ENCODE measurements around the gene CCDC171. TPM values are rescaled to one million over a fixed set of nuclear protein-coding genes. Genes with fewer than 3 reads are reported as not detected.

The CCDC171 gene
- total RNA-seq, 1 donor: 8.1 TPM

Small RNA genes lying within 50 kb of the gene (small RNA-seq; reads per million reads assigned to genes)
- gene AL513423.1: not detected
- not detected for gene HMGN2P16
- gene RN7SL98P: not detected
- not detected for gene RNU6-14P
- gene RNU6-246P: not detected

Other genes starting within 250 kb of the CCDC171 start
- gene TTC39B, start 245.8 kb upstream of the CCDC171 start, total RNA-seq (ENCODE audit: low replicate concordance): 8.2 and 22.1 TPM in 2 replicates
- 43.3 and 123 TPM in 2 replicates for gene SNAPC3, start 130.2 kb upstream of the CCDC171 start, total RNA-seq (ENCODE audit: low replicate concordance)
- 66.2 and 108 TPM in 2 replicates for gene PSIP1, start 42.1 kb upstream of the CCDC171 start, total RNA-seq (ENCODE audit: low replicate concordance)

All from fibroblast of the aortic adventitia (primary cell).